ENCODE results near the gene TMPRSS3. TPM values are rescaled to one million over a fixed set of nuclear protein-coding genes. Genes with fewer than 3 reads are reported as not detected.

TMPRSS3 gene
- total RNA-seq, 2 donors from 2014 or later: 0.27 to 0.34 TPM

DNA sequence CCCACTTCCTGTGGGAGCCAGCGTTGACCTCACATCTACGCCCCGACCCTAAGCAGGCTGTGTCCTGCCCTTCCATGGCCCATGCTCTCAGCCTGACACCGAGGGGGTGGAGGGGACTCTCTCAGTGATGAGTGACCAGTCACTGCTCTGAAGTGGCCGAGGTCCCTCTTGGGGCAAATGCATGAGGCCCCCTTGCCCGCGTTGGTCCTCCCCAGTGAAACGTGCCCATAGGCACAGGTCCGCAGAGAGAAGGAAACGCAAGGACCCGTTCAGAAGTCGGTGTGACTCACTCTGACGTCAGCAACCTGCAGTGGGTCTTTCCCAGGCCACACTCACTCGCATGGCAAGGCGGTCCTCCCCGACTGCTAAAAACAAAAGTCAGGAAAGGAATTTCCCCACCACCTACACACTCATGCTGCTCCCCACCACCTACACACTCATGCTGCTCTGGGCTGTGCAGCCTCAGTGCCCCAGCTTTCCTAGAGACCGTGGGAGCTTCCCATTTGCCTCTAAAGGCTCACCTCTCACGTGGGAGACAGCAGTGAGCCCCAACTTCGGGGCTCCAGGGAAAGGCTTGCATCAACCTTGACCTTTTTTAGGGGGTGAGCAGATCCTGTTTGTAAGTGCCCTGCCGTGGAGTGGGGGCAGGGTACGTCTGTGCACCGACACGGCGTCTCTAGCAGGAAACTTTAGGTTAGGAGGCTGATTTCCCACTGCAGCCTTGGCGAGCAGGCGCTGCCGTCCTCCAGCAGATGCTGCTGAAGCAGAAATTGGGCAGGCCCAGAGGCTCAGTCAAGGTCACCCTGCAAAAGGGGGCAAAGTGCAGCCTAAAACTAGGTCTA, 19.3 kb upstream of the TMPRSS3 start:
- 71% methylated on average over 27 of the region's 27 CpGs for WGBS
- TF ChIP-seq POLR2A (IDR thresholded peaks at IDR 0.05) (no peak), POLR2AphosphoS5 (IDR thresholded peaks at IDR 0.05) (no peak)
- TF ChIP-seq, protein P1, sequence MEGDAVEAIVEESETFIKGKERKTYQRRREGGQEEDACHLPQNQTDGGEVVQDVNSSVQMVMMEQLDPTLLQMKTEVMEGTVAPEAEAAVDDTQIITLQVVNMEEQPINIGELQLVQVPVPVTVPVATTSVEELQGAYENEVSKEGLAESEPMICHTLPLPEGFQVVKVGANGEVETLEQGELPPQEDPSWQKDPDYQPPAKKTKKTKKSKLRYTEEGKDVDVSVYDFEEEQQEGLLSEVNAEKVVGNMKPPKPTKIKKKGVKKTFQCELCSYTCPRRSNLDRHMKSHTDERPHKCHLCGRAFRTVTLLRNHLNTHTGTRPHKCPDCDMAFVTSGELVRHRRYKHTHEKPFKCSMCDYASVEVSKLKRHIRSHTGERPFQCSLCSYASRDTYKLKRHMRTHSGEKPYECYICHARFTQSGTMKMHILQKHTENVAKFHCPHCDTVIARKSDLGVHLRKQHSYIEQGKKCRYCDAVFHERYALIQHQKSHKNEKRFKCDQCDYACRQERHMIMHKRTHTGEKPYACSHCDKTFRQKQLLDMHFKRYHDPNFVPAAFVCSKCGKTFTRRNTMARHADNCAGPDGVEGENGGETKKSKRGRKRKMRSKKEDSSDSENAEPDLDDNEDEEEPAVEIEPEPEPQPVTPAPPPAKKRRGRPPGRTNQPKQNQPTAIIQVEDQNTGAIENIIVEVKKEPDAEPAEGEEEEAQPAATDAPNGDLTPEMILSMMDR (IDR thresholded peaks at IDR 0.05): no peak
- intact Hi-C loops (cut with DNase I): no loop called here
- Histone ChIP-seq H3K36me3 (no peaks in the 10 kb centered on the region), H3K4me1 (replicated peaks) (no peaks in the 10 kb centered on the region), H3K27me3 (replicated peaks; ENCODE audit: insufficient read depth) (no peaks in the 10 kb centered on the region), H3K4me3 (no peak overlapping the region), H3K9me3 (no peaks in the 10 kb centered on the region), H3K27ac (no peak overlapping the region)
- DNase-seq (ENCODE audit: low spot score): no peak

GRCh38 chr21:42414553-42414927, 18.7 kb upstream of the TMPRSS3 start:
- no peak overlapping the region for H3K4me3 ChIP-seq
- intact Hi-C loops (cut with DNase I): no loop called here
- DNase-seq (ENCODE audit: low spot score): no peak
- TF ChIP-seq POLR2A (IDR thresholded peaks at IDR 0.05) (no peak), POLR2AphosphoS5 (IDR thresholded peaks at IDR 0.05) (no peak)
- TF ChIP-seq, protein P1 (IDR thresholded peaks at IDR 0.05): no peak
- H3K9me3 ChIP-seq: no peaks in the 10 kb centered on the region
- no peaks in the 10 kb centered on the region for H3K27me3 ChIP-seq (replicated peaks; ENCODE audit: insufficient read depth)
- WGBS: 96% methylated on average over 8 of the region's 8 CpGs
- no peaks in the 10 kb centered on the region for H3K36me3 ChIP-seq
- H3K27ac ChIP-seq: no peak overlapping the region
- H3K4me1 ChIP-seq (replicated peaks): no peaks in the 10 kb centered on the region

DNA sequence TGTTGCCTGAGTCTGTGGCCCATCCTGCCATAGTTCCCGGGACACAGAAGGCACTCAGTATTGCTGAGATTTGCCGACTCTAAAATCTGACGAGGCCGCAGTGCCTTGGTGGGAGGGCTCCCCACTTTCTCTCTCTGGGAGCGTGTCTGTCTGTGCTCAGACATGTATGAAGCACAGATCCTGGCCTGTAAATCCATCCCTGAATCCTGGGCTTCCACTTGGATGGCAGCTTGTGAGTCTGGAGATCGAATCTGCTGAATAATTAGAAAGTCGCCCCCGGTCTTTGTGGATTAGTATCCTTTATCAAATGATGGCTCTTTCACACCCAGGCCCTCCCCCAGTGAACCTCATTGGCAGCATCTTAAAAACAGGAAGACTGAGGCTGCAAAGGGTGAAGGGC, 18.2 kb upstream of the TMPRSS3 start:
- no peaks in the 10 kb centered on the region for H3K27me3 ChIP-seq (replicated peaks; ENCODE audit: insufficient read depth)
- TF ChIP-seq POLR2AphosphoS5 (IDR thresholded peaks at IDR 0.05): no peak
- TF ChIP-seq, protein P1 (IDR thresholded peaks at IDR 0.05): no peak
- DNase-seq (ENCODE audit: low spot score): no peak
- H3K36me3 ChIP-seq: no peaks in the 10 kb centered on the region
- no peaks in the 10 kb centered on the region for H3K4me1 ChIP-seq (replicated peaks)
- intact Hi-C loops (cut with DNase I): no loop called here
- H3K4me3 ChIP-seq: no peak overlapping the region
- no peak overlapping the region for H3K27ac ChIP-seq
- no peaks in the 10 kb centered on the region for H3K9me3 ChIP-seq
- 94% methylated on average over 8 of the region's 8 CpGs for WGBS

DNA sequence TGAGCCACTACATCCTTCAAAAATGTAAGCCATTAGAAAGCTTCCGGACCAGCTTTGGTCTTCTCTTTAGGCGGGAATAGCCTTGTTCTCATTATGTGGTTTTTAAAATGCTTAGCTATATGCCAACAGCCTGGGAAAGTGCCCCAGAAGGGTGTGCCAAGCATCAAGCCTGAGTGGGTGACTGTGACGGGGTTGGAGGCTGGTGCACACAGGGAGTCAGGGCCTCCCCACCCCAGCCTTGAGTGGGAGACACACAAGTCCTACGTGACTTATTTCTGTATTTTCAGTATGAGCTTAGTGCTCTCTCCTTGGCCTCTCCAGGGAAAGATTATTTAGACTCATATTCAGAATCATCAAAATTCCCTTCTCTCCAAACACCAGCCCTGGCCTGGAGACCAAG, 17.6 kb upstream of the TMPRSS3 start:
- Histone ChIP-seq H3K4me1 (replicated peaks) (no peaks in the 10 kb centered on the region), H3K4me3 (no peak overlapping the region), H3K36me3 (no peaks in the 10 kb centered on the region), H3K9me3 (no peaks in the 10 kb centered on the region), H3K27me3 (replicated peaks; ENCODE audit: insufficient read depth) (no peaks in the 10 kb centered on the region), H3K27ac (no peak overlapping the region)
- no peak for DNase-seq (ENCODE audit: low spot score)
- TF ChIP-seq, protein P1 (IDR thresholded peaks at IDR 0.05): no peak
- TF ChIP-seq POLR2AphosphoS5 (IDR thresholded peaks at IDR 0.05): no peak
- TF ChIP-seq POLR2A (IDR thresholded peaks at IDR 0.05): no peak
- 88% methylated on average over 4 of the region's 4 CpGs for WGBS
- intact Hi-C loops (cut with DNase I): no loop called here

- Histone ChIP-seq H3K27ac (no peak overlapping the region), H3K9me3 (no peaks in the 10 kb centered on the region), H3K27me3 (replicated peaks; ENCODE audit: insufficient read depth) (no peaks in the 10 kb centered on the region), H3K4me3 (no peak overlapping the region), H3K36me3 (no peaks in the 10 kb centered on the region), H3K4me1 (replicated peaks) (no peaks in the 10 kb centered on the region)
- DNase-seq (ENCODE audit: low spot score): no peak
- TF ChIP-seq POLR2AphosphoS5 (IDR thresholded peaks at IDR 0.05) (no peak), POLR2A (IDR thresholded peaks at IDR 0.05) (no peak)
- TF ChIP-seq, protein P1 (IDR thresholded peaks at IDR 0.05): no peak
- intact Hi-C loops (cut with DNase I): no loop called here
- WGBS: 86% methylated on average over 14 of the region's 14 CpGs
These were observed 17.2 kb upstream of the TMPRSS3 start for GRCh38 chr21:42413093-42413492.
